RPMI7951 (cell line): ENCODE measurements around the gene DGKA. TPM values are rescaled to one million over a fixed set of nuclear protein-coding genes. Genes with fewer than 3 reads are reported as not detected.
"Not testable (repeated sequence)": the region's sequence is repeated elsewhere in the genome, so short reads cannot be mapped to it uniquely, and the experiment has no call there.

Source experiments
- DNase-seq: peaks from one replicate; pipeline ENCODE4 v3.0.0-alpha.2; 2012; ENCODE audit warnings: low read depth
- total RNA-seq: library from RNA; depleted of rRNA; stranded (reverse); fragments of >200 nt; shearing (Covaris generic); gene quantifications from 2 replicates; pipeline ENCODE4 v1.2.3, GENCODE V29; 2014; rRNA removed

The DGKA gene
- total RNA-seq, 1 experiment from 2014 or later, result 16.9 TPM

GRCh38 chr12:55996715-55997534, 66.0 kb downstream of the DGKA start, which contains the start of gene SUOX:
SUOX (plus strand) TSS chr12:55997276; CDS start chr12:56002222, 4,946 bp downstream.
- peak; percentile 95 for DNase-seq

- no peak for DNase-seq
Measured at GRCh38 chr12:55997535-55997859, 66.5 kb downstream of the DGKA start.

GRCh38 chr12:55999522-55999921, 68.6 kb downstream of the DGKA start:
- not testable (repeated sequence) for DNase-seq

- not testable (repeated sequence) for DNase-seq
Measured at GRCh38 chr12:55999999-56000540, 69.1 kb downstream of the DGKA start.

GRCh38 chr12:56001487-56002100, 70.6 kb downstream of the DGKA start:
- DNase-seq, result no peak

GRCh38 chr12:56003376-56003775, 72.4 kb downstream of the DGKA start:
- DNase-seq, result not testable (repeated sequence)

Other genes with a start within 250 kb of the DGKA start
- gene ITGA7, start 223.3 kb upstream of the DGKA start, total RNA-seq, result 11.4 and 15.1 TPM in 2 replicates
- gene BLOC1S1, start 215.1 kb upstream of the DGKA start, total RNA-seq, result 155 and 170 TPM in 2 replicates
- 6.0 and 6.7 TPM in 2 replicates for gene RDH5, start 210.8 kb upstream of the DGKA start, total RNA-seq
- gene CD63, start 202.2 kb upstream of the DGKA start, total RNA-seq, result 1,417 and 1,738 TPM in 2 replicates
- gene GDF11, start 188.0 kb upstream of the DGKA start, total RNA-seq, result 1.6 and 2.1 TPM in 2 replicates
- gene SARNP, start 113.4 kb upstream of the DGKA start, total RNA-seq, result 110 and 137 TPM in 2 replicates
- gene ORMDL2, start 113.1 kb upstream of the DGKA start, total RNA-seq, result 25.5 and 37.1 TPM in 2 replicates
- gene DNAJC14, start 101.6 kb upstream of the DGKA start, total RNA-seq, result 26.0 and 30.8 TPM in 2 replicates
- 4.2 and 4.4 TPM in 2 replicates for gene MMP19, start 88.2 kb upstream of the DGKA start, total RNA-seq
- gene PYM1, start 3.3 kb upstream of the DGKA start, total RNA-seq, result 21.7 and 22.0 TPM in 2 replicates
- 0.84 and 1.1 TPM in 2 replicates for gene PMEL, start 34.9 kb downstream of the DGKA start, total RNA-seq
- 54.7 and 85.4 TPM in 2 replicates for gene CDK2, start 35.7 kb downstream of the DGKA start, total RNA-seq
- 39.2 and 45.1 TPM in 2 replicates for gene RAB5B, start 42.9 kb downstream of the DGKA start, total RNA-seq
- gene SUOX, start 66.1 kb downstream of the DGKA start, total RNA-seq, result 10.7 and 13.6 TPM in 2 replicates
- gene IKZF4, start 89.9 kb downstream of the DGKA start, total RNA-seq, result 0.78 and 1.8 TPM in 2 replicates
- gene RPS26, start 110.8 kb downstream of the DGKA start, total RNA-seq, result 1,489 and 2,299 TPM in 2 replicates
- 3.0 and 5.4 TPM in 2 replicates for gene ERBB3, start 149.0 kb downstream of the DGKA start, total RNA-seq
- 184 and 190 TPM in 2 replicates for gene PA2G4, start 173.4 kb downstream of the DGKA start, total RNA-seq
- gene RPL41, start 185.5 kb downstream of the DGKA start, total RNA-seq, result 2,792 and 3,380 TPM in 2 replicates
- 3.1 and 3.3 TPM in 2 replicates for gene ZC3H10, start 187.1 kb downstream of the DGKA start, total RNA-seq
- 179 and 193 TPM in 2 replicates for gene ESYT1, start 197.1 kb downstream of the DGKA start, total RNA-seq
- gene MYL6B, start 221.4 kb downstream of the DGKA start, total RNA-seq, result 62.7 and 64.5 TPM in 2 replicates
- gene MYL6, start 227.2 kb downstream of the DGKA start, total RNA-seq, result 3,182 and 3,310 TPM in 2 replicates